ENCODE results near the gene RBBP8. TPM values are rescaled to one million over a fixed set of nuclear protein-coding genes. Genes with fewer than 3 reads are reported as not detected.

RBBP8 gene
- total and polyA plus RNA-seq, 2 experiments from 2014 or later = 27.1 to 45.2 TPM

DNA sequence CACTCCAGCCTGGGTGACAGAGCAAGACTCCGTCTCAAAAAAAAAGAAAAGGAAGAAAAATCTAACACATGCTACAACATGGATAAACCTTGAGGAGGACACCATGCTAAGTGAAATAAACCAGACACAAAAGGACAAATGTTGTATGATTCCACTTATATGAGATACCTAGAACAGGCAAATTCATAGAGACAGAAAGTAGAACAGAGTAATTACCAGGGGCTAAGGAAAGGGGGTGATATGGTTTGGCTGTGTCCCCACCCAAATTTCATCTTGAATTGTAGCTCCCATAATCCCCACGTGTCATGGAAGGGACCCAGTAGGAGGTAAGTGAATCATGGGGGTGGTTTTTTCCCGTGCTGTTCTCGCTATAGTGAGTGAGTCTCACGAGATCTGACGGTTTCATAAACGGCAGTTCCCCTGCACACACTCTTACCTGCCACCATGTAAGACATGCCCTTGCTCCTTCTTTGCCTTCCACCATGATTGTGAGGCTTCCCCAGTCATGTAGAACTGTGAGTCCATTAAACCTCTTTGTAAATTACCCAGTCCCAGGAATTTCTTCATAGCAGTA is 110.8 kb downstream of the RBBP8 start:
- H2AFZ ChIP-seq = no peak overlapping the region
- peaks cover 3% of the 10 kb centered on the region; the same call in 1 of the 2 replicates for H3K4me1 ChIP-seq (ENCODE audit: insufficient read depth)
- TF ChIP-seq EZH2phosphoT487 (IDR thresholded peaks at IDR 0.05; ENCODE audit: insufficient read depth, low read depth) (no peak), EZH2 (IDR thresholded peaks at IDR 0.05; ENCODE audit: insufficient read depth, poor library complexity, severe bottlenecking) (no peak)
- WGBS, 2 experiments (ENCODE audit: low coverage in 1 of 2, low lambda C conversion rate in 2 of 2, missing lambda C conversion rate in 2 of 2) = 86 to 88% methylated on average over 7 of the region's 7 CpGs
- no peaks in the 10 kb centered on the region for H3K36me3 ChIP-seq (ENCODE audit: low read depth)
- H3F3A ChIP-seq (ENCODE audit: insufficient read depth) = peaks cover 2% of the 10 kb centered on the region; the same call in 1 of the 2 replicates
- DNase-seq = no peak
- H3K4me3 ChIP-seq = no peak overlapping the region
- in situ Hi-C loops (cut with MboI) = no loop called here
- H3K79me2 ChIP-seq (ENCODE audit: insufficient read depth) = no peaks in the 10 kb centered on the region
- H3K27ac ChIP-seq = no peak overlapping the region
- no peaks in the 10 kb centered on the region for H3K9me3 ChIP-seq (ENCODE audit: low read depth)
- H3K9ac ChIP-seq = no peak overlapping the region
- no peaks in the 10 kb centered on the region for H3K27me3 ChIP-seq (replicated peaks; ENCODE audit: insufficient read depth)
- no peaks in the 10 kb centered on the region for H3K9me2 ChIP-seq (ENCODE audit: insufficient read depth)
- H4K20me1 ChIP-seq (ENCODE audit: insufficient read depth) = no peaks in the 10 kb centered on the region
- no peak overlapping the region for H3K4me2 ChIP-seq (ENCODE audit: unreplicated experiment)

DNA sequence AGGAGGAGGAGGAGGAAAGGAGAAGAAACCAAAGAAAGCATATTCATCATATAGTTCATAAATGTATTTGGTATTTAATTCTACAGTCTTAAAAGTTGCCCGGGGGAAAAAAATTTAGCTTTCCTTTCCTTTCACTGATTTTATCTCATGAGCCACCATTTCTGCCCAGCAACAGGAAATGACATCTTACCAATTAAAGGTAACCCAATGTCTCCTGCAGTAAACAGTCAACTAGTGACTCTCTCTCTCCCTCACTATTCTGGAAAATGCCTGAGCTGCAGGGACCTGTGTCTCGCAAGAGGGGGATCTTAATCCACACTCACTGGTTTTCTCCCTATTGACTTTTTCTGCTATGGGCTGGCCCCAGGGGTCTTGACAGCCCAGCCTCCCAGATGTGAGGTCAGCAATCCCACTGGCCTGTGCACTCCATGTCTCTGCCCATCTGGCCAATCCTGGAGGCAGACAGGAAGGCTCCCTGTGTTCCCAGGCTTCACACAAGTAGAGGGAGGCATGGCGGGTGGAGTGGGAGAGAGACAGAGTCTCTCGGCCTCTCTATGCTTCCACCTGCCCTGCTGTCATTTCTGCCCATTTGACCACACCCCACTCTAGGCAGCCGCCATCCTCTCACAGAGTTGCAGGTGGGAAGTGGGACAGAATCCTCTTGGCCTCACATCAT is 116.7 kb downstream of the RBBP8 start:
- Histone ChIP-seq H3K27me3 (replicated peaks; ENCODE audit: insufficient read depth) (no peaks in the 10 kb centered on the region), H3K36me3 (ENCODE audit: low read depth) (no peaks in the 10 kb centered on the region), H3K9me3 (ENCODE audit: low read depth) (no peaks in the 10 kb centered on the region), H3K9ac (no peak overlapping the region), H3K9me2 (ENCODE audit: insufficient read depth) (no peaks in the 10 kb centered on the region), H3K27ac (no peak overlapping the region), H3K4me1 (ENCODE audit: insufficient read depth) (no peaks in the 10 kb centered on the region), H3K4me2 (ENCODE audit: unreplicated experiment) (no peak overlapping the region), H3K79me2 (ENCODE audit: insufficient read depth) (no peaks in the 10 kb centered on the region), H4K20me1 (ENCODE audit: insufficient read depth) (no peaks in the 10 kb centered on the region), H3F3A (ENCODE audit: insufficient read depth) (no peaks in the 10 kb centered on the region), H2AFZ (no peak overlapping the region), H3K4me3 (no peak overlapping the region)
- in situ Hi-C loops (cut with MboI) = no loop called here
- WGBS, 2 experiments (ENCODE audit: low coverage in 1 of 2, low lambda C conversion rate in 2 of 2, missing lambda C conversion rate in 2 of 2) = 94 to 98% methylated on average over 5 of the region's 5 CpGs
- peak; percentile 4 for DNase-seq
- TF ChIP-seq EZH2phosphoT487 (IDR thresholded peaks at IDR 0.05; ENCODE audit: insufficient read depth, low read depth) (no peak), EZH2 (IDR thresholded peaks at IDR 0.05; ENCODE audit: insufficient read depth, poor library complexity, severe bottlenecking) (no peak)

DNA sequence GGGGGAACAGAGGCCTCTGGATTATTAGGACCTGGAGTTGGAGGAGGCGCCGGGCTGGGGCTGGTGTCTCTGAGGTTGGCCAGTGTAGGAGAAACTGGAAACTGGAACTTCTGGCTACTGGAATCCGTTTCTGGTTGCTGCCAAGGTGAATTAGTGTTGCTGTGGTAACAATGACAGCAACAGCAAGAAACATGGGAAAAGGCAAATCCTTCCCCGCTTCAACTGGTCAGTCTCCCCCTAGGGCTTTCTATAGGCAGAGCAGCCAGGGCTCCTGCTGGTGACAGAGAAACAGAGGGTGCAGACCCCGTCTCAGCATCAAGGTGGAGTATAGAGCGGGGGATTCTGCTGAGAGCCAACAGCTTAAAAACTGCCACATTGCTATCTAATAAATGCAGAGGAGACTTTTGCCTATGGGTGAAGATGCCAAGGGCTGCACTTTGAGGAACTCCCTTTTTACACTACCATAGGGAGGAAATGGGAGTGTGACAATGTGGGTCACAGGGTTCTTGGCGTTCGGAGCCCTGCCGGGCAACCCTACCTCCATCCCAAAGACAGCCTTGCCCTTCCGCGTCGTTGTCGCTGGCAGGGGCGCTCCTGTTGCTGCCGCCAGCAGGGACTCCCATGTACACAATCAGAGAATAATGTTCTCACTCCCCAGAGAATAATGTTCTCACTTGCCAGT is 120.8 kb downstream of the RBBP8 start:
- Histone ChIP-seq H4K20me1 (ENCODE audit: insufficient read depth) (no peaks in the 10 kb centered on the region), H3K9me3 (ENCODE audit: low read depth) (no peaks in the 10 kb centered on the region), H3F3A (ENCODE audit: insufficient read depth) (peaks cover 4% of the 10 kb centered on the region; the same call in 1 of the 2 replicates), H3K36me3 (ENCODE audit: low read depth) (no peaks in the 10 kb centered on the region), H3K9ac (peak overlapping the region; percentile 26; the same call in 1 of the 2 replicates), H3K27ac (no peak overlapping the region), H3K4me2 (ENCODE audit: unreplicated experiment) (no peak overlapping the region), H2AFZ (no peak overlapping the region), H3K4me1 (ENCODE audit: insufficient read depth) (peaks cover 11% of the 10 kb centered on the region), H3K27me3 (replicated peaks; ENCODE audit: insufficient read depth) (no peaks in the 10 kb centered on the region), H3K79me2 (ENCODE audit: insufficient read depth) (no peaks in the 10 kb centered on the region), H3K9me2 (ENCODE audit: insufficient read depth) (no peaks in the 10 kb centered on the region), H3K4me3 (no peak overlapping the region)
- 40 to 42% methylated on average over 15 of the region's 15 CpGs for WGBS, 2 experiments (ENCODE audit: low coverage in 1 of 2, low lambda C conversion rate in 2 of 2, missing lambda C conversion rate in 2 of 2)
- in situ Hi-C loops (cut with MboI) = no loop called here
- no peak for TF ChIP-seq EZH2phosphoT487 (IDR thresholded peaks at IDR 0.05; ENCODE audit: insufficient read depth, low read depth)
- TF ChIP-seq EZH2 (IDR thresholded peaks at IDR 0.05; ENCODE audit: insufficient read depth, poor library complexity, severe bottlenecking) = no peak
- peak; percentile 85 for DNase-seq

DNA sequence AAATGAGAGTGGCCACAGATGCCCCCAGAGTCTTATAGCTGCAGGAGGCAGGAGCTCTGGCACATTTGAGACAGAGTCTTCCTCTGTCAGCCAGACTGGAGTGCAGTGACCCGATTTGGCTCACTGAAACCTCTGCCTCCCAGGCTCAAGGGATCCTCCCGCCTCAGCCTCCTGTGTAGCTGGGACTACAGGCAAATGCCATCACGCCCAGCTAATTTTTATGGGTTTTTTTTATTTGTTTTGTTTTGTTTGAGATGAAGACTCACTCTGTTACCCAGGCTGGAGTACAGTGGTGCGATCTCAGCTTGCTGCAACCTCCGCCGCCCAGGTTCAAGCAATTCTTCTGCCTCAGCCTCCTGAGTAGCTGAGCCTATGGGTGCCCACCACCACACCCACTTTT is 121.4 kb downstream of the RBBP8 start:
- Histone ChIP-seq H3K27me3 (replicated peaks; ENCODE audit: insufficient read depth) (no peaks in the 10 kb centered on the region), H3K4me3 (no peak overlapping the region), H3K79me2 (ENCODE audit: insufficient read depth) (no peaks in the 10 kb centered on the region), H3K27ac (no peak overlapping the region), H3K4me1 (ENCODE audit: insufficient read depth) (peaks cover 17% of the 10 kb centered on the region), H4K20me1 (ENCODE audit: insufficient read depth) (no peaks in the 10 kb centered on the region), H3K9me3 (ENCODE audit: low read depth) (no peaks in the 10 kb centered on the region), H3K9me2 (ENCODE audit: insufficient read depth) (no peaks in the 10 kb centered on the region), H3F3A (ENCODE audit: insufficient read depth) (peaks cover 10% of the 10 kb centered on the region; the same call in 1 of the 2 replicates), H3K4me2 (ENCODE audit: unreplicated experiment) (no peak overlapping the region), H3K36me3 (ENCODE audit: low read depth) (no peaks in the 10 kb centered on the region), H2AFZ (no peak overlapping the region), H3K9ac (no peak overlapping the region)
- in situ Hi-C loops (cut with MboI) = no loop called here
- TF ChIP-seq EZH2 (IDR thresholded peaks at IDR 0.05; ENCODE audit: insufficient read depth, poor library complexity, severe bottlenecking) = no peak
- TF ChIP-seq EZH2phosphoT487 (IDR thresholded peaks at IDR 0.05; ENCODE audit: insufficient read depth, low read depth) = no peak
- DNase-seq = no peak
- WGBS, 2 experiments (ENCODE audit: low coverage in 1 of 2, low lambda C conversion rate in 2 of 2, missing lambda C conversion rate in 2 of 2) = 90 to 92% methylated on average over 6 of the region's 6 CpGs

All from GM23248 (cell line).